HepG2 (cell line): ENCODE results near the gene PEMT. TPM values are rescaled to one million over a fixed set of nuclear protein-coding genes. Genes with fewer than 3 reads are reported as not detected.

Experiments used
- ATAC-seq: fragments of 200-7000 bp; cut with Tn5 transposase; 3 replicates; pipeline ENCODE4 v1.9.1; 2020; ENCODE audit warnings: mild to moderate bottlenecking, moderate library complexity
- BruUV-seq: library from RNA; stranded (reverse); fragments of 400-500 nt; replicated peaks from 2 replicates; lab custom pipeline; 2021; lab: Mats Ljungman, UMichigan
- CTCF ChIA-PET: fragments of 300-600 bp; formaldehyde crosslinking; extraction: SDS; loops from one replicate; lab custom pipeline; 2021; ENCODE audit warnings: low total read pairs, inconsistent platforms, low intra/inter-chr PET ratio; lab: Yijun Ruan, JAX
- POLR2A ChIA-PET: fragments of 350-600 bp; sonication (Branson Sonifier 250); formaldehyde crosslinking; loops from one replicate; lab custom pipeline; 2020; ENCODE audit warnings: antibody characterized with exemption, inconsistent platforms; lab: Yijun Ruan, JAX
- DNase-seq: peaks from one replicate; pipeline ENCODE4 v3.0.0-alpha.2; 2015; ENCODE audit warnings: low spot score
- FAIRE-seq: peaks from 3 replicates; lab custom pipeline; 2011; peaks lifted over from hg19 to GRCh38; lab: Jason Lieb, UNC
- H2AFZ ChIP-seq: one replicate; pipeline ENCODE4 v1.6.1; 2011; ENCODE audit warnings: low read length, inconsistent platforms
- H3K27ac ChIP-seq: fragments of 300-600 bp; 3 replicates; pipeline ENCODE4 v1.8.0; 2011; ENCODE audit warnings: mixed run types, mild to moderate bottlenecking, mixed read lengths, low read length, inconsistent platforms; ENCODE audit not compliant: insufficient read depth; ENCODE audit errors: extremely low read length
- H3K27me3 ChIP-seq, 2 experiments: fragments of 200-600 bp in 1 of 2; 2 replicates in 1 of 2; 3 replicates in 1 of 2; pipeline versions ENCODE4 v1.6.0 to v1.8.0; 2011; ENCODE audit warnings: low read length in 2 of 2, mild to moderate bottlenecking in 2 of 2, moderate library complexity in 2 of 2, inconsistent platforms in 1 of 2; ENCODE audit not compliant: insufficient read depth in 2 of 2, control insufficient read depth in 1 of 2
- H3K36me3 ChIP-seq, 2 experiments: fragments of 200-600 bp in 1 of 2; replicated peaks in 1 of 2; 2 replicates in 1 of 2; 3 replicates in 1 of 2; pipeline versions ENCODE4 v1.5.1 to v1.8.0; 2011; ENCODE audit warnings: low read length in 2 of 2, inconsistent platforms in 1 of 2; ENCODE audit not compliant: insufficient read depth in 2 of 2, control insufficient read depth in 1 of 2
- H3K4me1 ChIP-seq: 2 replicates; pipeline ENCODE4 v1.5.1; 2012; ENCODE audit warnings: low read length, inconsistent platforms; ENCODE audit not compliant: insufficient read depth
- H3K4me2 ChIP-seq: 2 replicates; pipeline ENCODE4 v1.6.0; 2011; ENCODE audit warnings: low read depth, low read length, inconsistent platforms
- H3K4me3 ChIP-seq, 3 experiments: fragments of 200-600 bp in 1 of 3; sonication (generic), shearing (Covaris generic) in 1 of 3; replicated peaks in 1 of 3; 2 replicates each; pipeline ENCODE4 v1.5.1; 2011 to 2016; ENCODE audit warnings: low read length in 3 of 3, inconsistent platforms in 2 of 3, low read depth in 2 of 3, mild to moderate bottlenecking in 2 of 3, control low read depth in 1 of 3, mixed read lengths in 1 of 3; ENCODE audit not compliant: insufficient read depth in 1 of 3
- H3K79me2 ChIP-seq: one replicate; pipeline ENCODE4 v1.6.1; 2011; ENCODE audit warnings: low read length, inconsistent platforms; ENCODE audit not compliant: insufficient read depth
- H3K9ac ChIP-seq: 2 replicates; pipeline ENCODE4 v1.6.0; 2011; ENCODE audit warnings: mild to moderate bottlenecking, low read depth, low read length, inconsistent platforms; ENCODE audit not compliant: insufficient read depth
- H3K9me3 ChIP-seq: 2 replicates; pipeline ENCODE4 v1.5.1; 2012; ENCODE audit warnings: mild to moderate bottlenecking, low read length
- H4K20me1 ChIP-seq: 2 replicates; pipeline ENCODE4 v1.6.0; 2011; ENCODE audit warnings: inconsistent platforms, mild to moderate bottlenecking, low read length, moderate library complexity; ENCODE audit not compliant: insufficient read depth
- ATF7 ChIP-seq, 2 experiments: fragments of 450-650 bp in 1 of 2; sonication (generic) in 1 of 2; formaldehyde crosslinking in 1 of 2; IDR thresholded peaks; 2 replicates each; pipeline versions ENCODE4 v1.4.0 to v1.6.1; 2016 to 2020; ENCODE audit warnings: antibody characterized with exemption in 1 of 2, mild to moderate bottlenecking in 1 of 2, missing genetic modification reagents in 1 of 2
- BRD4 ChIP-seq: sonication (generic); formaldehyde crosslinking; IDR thresholded peaks from 2 replicates; pipeline ENCODE4 v1.4.0; 2020; ENCODE audit warnings: missing genetic modification reagents
- CHD2 ChIP-seq: IDR thresholded peaks from 2 replicates; pipeline ENCODE4 v1.6.1; 2011; ENCODE audit warnings: low read depth, low read length, improper control_type of control experiment
- CSRNP1 ChIP-seq: sonication (generic); formaldehyde crosslinking; IDR thresholded peaks from 2 replicates; pipeline ENCODE4 v1.8.1; 2023; ENCODE audit warnings: mild to moderate bottlenecking, missing genetic modification reagents
- FOXK2 ChIP-seq: fragments of 450-650 bp; IDR thresholded peaks from 2 replicates; pipeline ENCODE4 v1.6.1; 2016
- IKZF4 ChIP-seq: sonication (generic); formaldehyde crosslinking; IDR thresholded peaks from 2 replicates; pipeline ENCODE4 v1.5.1; 2020; ENCODE audit warnings: borderline replicate concordance, mild to moderate bottlenecking, low read depth, missing genetic modification reagents; ENCODE audit errors: not compliant biosample characterization
- MIXL1 ChIP-seq: IDR thresholded peaks from 2 replicates; pipeline ENCODE4 v1.6.1; 2016
- MLX ChIP-seq: IDR thresholded peaks from 2 replicates; pipeline ENCODE4 v1.6.1; 2016
- RAD51 ChIP-seq: fragments of 450-650 bp; IDR thresholded peaks from 2 replicates; pipeline ENCODE4 v1.6.1; 2016; ENCODE audit warnings: borderline replicate concordance
- SKI ChIP-seq: fragments of 450-650 bp; IDR thresholded peaks from one replicate; pipeline ENCODE4 v1.6.1; 2018; ENCODE audit warnings: mild to moderate bottlenecking; ENCODE audit not compliant: partially characterized antibody
- SRSF9 ChIP-seq: fragments of 200-400 bp; formaldehyde crosslinking; IDR thresholded peaks from 2 replicates; pipeline ENCODE4 v1.6.1; 2018; ENCODE audit warnings: borderline replicate concordance, mild to moderate bottlenecking, low read depth, low read length; ENCODE audit not compliant: insufficient read depth, poor library complexity, severe bottlenecking
- TAF1 ChIP-seq: sonication (generic); formaldehyde crosslinking; IDR thresholded peaks from 2 replicates; pipeline ENCODE4 v1.4.0; 2020; ENCODE audit warnings: missing genetic modification reagents
- TP53 ChIP-seq: sonication (generic); formaldehyde crosslinking; conservative IDR thresholded peaks from 2 replicates; pipeline ENCODE4 v1.4.0; 2020; ENCODE audit warnings: missing genetic modification reagents
- ZBTB34 ChIP-seq: sonication (generic); formaldehyde crosslinking; IDR thresholded peaks from 2 replicates; pipeline ENCODE4 v1.8.0; 2022; ENCODE audit warnings: mild to moderate bottlenecking, missing genetic modification reagents
- ZBTB7B ChIP-seq: sonication (generic); formaldehyde crosslinking; IDR thresholded peaks from 2 replicates; pipeline ENCODE4 v1.4.0; 2020; ENCODE audit warnings: missing genetic modification reagents
- ZFP82 ChIP-seq: sonication (generic); formaldehyde crosslinking; IDR thresholded peaks from 2 replicates; pipeline ENCODE4 v1.5.1; 2020; ENCODE audit warnings: mild to moderate bottlenecking, missing genetic modification reagents, borderline replicate concordance
- ZNF10 ChIP-seq: sonication (generic); formaldehyde crosslinking; IDR thresholded peaks from 2 replicates; pipeline ENCODE4 v1.4.0; 2020; ENCODE audit warnings: mild to moderate bottlenecking, low read depth, missing genetic modification reagents, borderline replicate concordance
- ZNF121 ChIP-seq: sonication (generic); formaldehyde crosslinking; IDR thresholded peaks from 2 replicates; pipeline ENCODE4 v1.5.0; 2020; ENCODE audit warnings: mild to moderate bottlenecking, missing genetic modification reagents
- ZNF777 ChIP-seq: sonication (generic); formaldehyde crosslinking; IDR thresholded peaks from 2 replicates; pipeline ENCODE4 v1.4.0; 2020; ENCODE audit warnings: missing genetic modification reagents
- ZNF839 ChIP-seq: sonication (generic); formaldehyde crosslinking; IDR thresholded peaks from 2 replicates; pipeline ENCODE4 v1.4.0; 2020; ENCODE audit warnings: missing genetic modification reagents, mild to moderate bottlenecking, borderline replicate concordance
- WGBS: methylation state at CpG from one replicate; pipeline ENCODE4 v1.1.6; 2017; ENCODE audit warnings: low lambda C conversion rate; 5-methylcytosine and 5-hydroxymethylcytosine counted together
- in situ Hi-C: cut with HindIII; loops from 2 replicates; pipeline ENCODE4 v1.10.0; 2017; ENCODE audit warnings: low pct_unique_long_range_greater_than_20kb; ENCODE audit not compliant: extremely low pct_ligation_motif_present
- intact Hi-C: fragments of 100-400 bp; cut with micrococcal nuclease; formaldehyde crosslinking; loops from one replicate; pipeline ENCODE4 v1.10.0; 2022; ENCODE audit not compliant: unreplicated experiment
- polyA plus RNA-seq, 8 experiments: library from polyadenylated mRNA; depleted of rRNA in 3 of 8; stranded (reverse) in 7 of 8; unstranded in 1 of 8; fragments of >200 nt; fragmentation: Illumina TruSeq in 4 of 8; extraction: Trizol in 4 of 8; gene quantifications; 2 replicates each; pipeline versions ENCODE4 v1.2.1 to v1.2.3, GENCODE V29; 2011 to 2016; ENCODE audit warnings: low read depth in 4 of 8, missing spikeins in 1 of 8, mixed read lengths in 1 of 8; ENCODE audit not compliant: insufficient read depth in 1 of 8
- total RNA-seq, 5 experiments: library from RNA; depleted of rRNA; stranded (reverse); fragments of >200 nt; fragmentation: Illumina TruSeq; extraction: Trizol; gene quantifications; 2 replicates each; pipeline ENCODE4 v1.2.3, GENCODE V29; 2016; ENCODE audit warnings: low read depth in 1 of 5

PEMT gene
- total and polyA plus RNA-seq, 2 of the 13 experiments (the other 11 are each of a cell fraction or from before 2014, with no cell fraction given): 31.7 to 43.6 TPM

GRCh38 chr17:17509601-17510425, 81.7 kb downstream of the PEMT start:
- H3K79me2 ChIP-seq: no peaks in the 10 kb centered on the region
- DNase-seq (no peak), FAIRE-seq (no peak), ATAC-seq (no peak)
- H3K9ac ChIP-seq: no peak overlapping the region
- H3K27me3 ChIP-seq: no peaks in the 10 kb centered on the region
- no TSS peak for BruUV-seq
- no peaks in the 10 kb centered on the region for H3K4me1 ChIP-seq
- in situ Hi-C loops: loop anchor here (5.0 to 10.0 kb wide), 2 partner anchors 57 to 135 kb away; no protein-coding TSS in a partner anchor
- H3K27ac ChIP-seq: no peak overlapping the region
- no peak overlapping the region for H3K4me3 ChIP-seq
- no peaks in the 10 kb centered on the region for H3K9me3 ChIP-seq
- no peak overlapping the region for H3K4me2 ChIP-seq
- no peak for TF ChIP-seq CSRNP1 (CRISPR knock-in tag)
- TF ChIP-seq ATF7 (IDR thresholded peaks at IDR 0.05): no peak
- no peak for TF ChIP-seq ATF7 (CRISPR knock-in tag; IDR thresholded peaks at IDR 0.05)
- TF ChIP-seq TP53 (CRISPR knock-in tag): no peak
- TF ChIP-seq TAF1: no peak
- TF ChIP-seq SKI: no peak
- no peak for TF ChIP-seq ZBTB34 (CRISPR knock-in tag)
- no peak for TF ChIP-seq ZBTB7B (CRISPR knock-in tag)
- TF ChIP-seq ZFP82 (CRISPR knock-in tag): no peak
- no peak for TF ChIP-seq FOXK2
- TF ChIP-seq ZNF777 (CRISPR knock-in tag): no peak
- no peak for TF ChIP-seq ZNF839 (CRISPR knock-in tag)
- TF ChIP-seq IKZF4 (CRISPR knock-in tag): no peak
- no peak for TF ChIP-seq MIXL1 (CRISPR knock-in tag)
- no peak for TF ChIP-seq RAD51
- TF ChIP-seq SRSF9: no peak
- TF ChIP-seq MLX: no peak
- TF ChIP-seq ZNF121 (CRISPR knock-in tag): no peak
- no peak for TF ChIP-seq CHD2
- TF ChIP-seq BRD4: no peak
- TF ChIP-seq ZNF10: no peak
- no peak overlapping the region for H2AFZ ChIP-seq
- H4K20me1 ChIP-seq: no peaks in the 10 kb centered on the region
- intact Hi-C loops: no loop called here
- H3K36me3 ChIP-seq: no peaks in the 10 kb centered on the region
- ChIA-PET POLR2A (no interaction called here), CTCF (no interaction called here)
- WGBS: 94% methylated on average over 17 of the region's 21 CpGs
